NCI-H2081 treated with DMSO at 0.1 percent for 48 hours (cell line): ENCODE data around the gene RNF19B.
A peak's percentile ranks its signal among the peaks of the same experiment; 100 is the strongest.
"Not testable (repeated sequence)": the region's sequence is repeated elsewhere in the genome, so short reads cannot be mapped to it uniquely, and the experiment has no call there.

Source experiments
- DNase-seq: peaks from one replicate; lab custom pipeline; 2025; lab: John Stamatoyannopoulos, UW

Gene RNF19B

GRCh38 chr1:32992489-32993323 is 28.1 kb upstream of the RNF19B start:
- no peak for DNase-seq

- DNase-seq = no peak
Observed at GRCh38 chr1:32991819-32992488, 27.3 kb upstream of the RNF19B start.

- no peak for DNase-seq
Observed at GRCh38 chr1:32991386-32991785, 26.8 kb upstream of the RNF19B start.

- DNase-seq = no peak
Observed at GRCh38 chr1:32990887-32991286, 26.3 kb upstream of the RNF19B start.

GRCh38 chr1:32989160-32990050 is 24.8 kb upstream of the RNF19B start:
- no peak for DNase-seq

- DNase-seq = no peak
Observed at GRCh38 chr1:32988665-32989064, 24.1 kb upstream of the RNF19B start.

GRCh38 chr1:32985226-32985625 is 20.6 kb upstream of the RNF19B start:
- no peak for DNase-seq

- no peak for DNase-seq
Observed at GRCh38 chr1:32984455-32985171, 20.0 kb upstream of the RNF19B start.

- DNase-seq = no peak
Observed at GRCh38 chr1:32984090-32984454, 19.5 kb upstream of the RNF19B start.

GRCh38 chr1:32983020-32983419 is 18.4 kb upstream of the RNF19B start:
- no peak for DNase-seq

GRCh38 chr1:32981003-32981901 is 16.6 kb upstream of the RNF19B start:
- peak; percentile 8 for DNase-seq

GRCh38 chr1:32980080-32980479 is 15.5 kb upstream of the RNF19B start:
- DNase-seq = no peak

GRCh38 chr1:32978854-32979253 is 14.2 kb upstream of the RNF19B start:
- no peak for DNase-seq

GRCh38 chr1:32977546-32978087 is 13.0 kb upstream of the RNF19B start:
- DNase-seq = no peak

GRCh38 chr1:32975055-32975454 is 10.4 kb upstream of the RNF19B start:
- DNase-seq = not testable (repeated sequence)

- DNase-seq = not testable (repeated sequence)
Observed at GRCh38 chr1:32973458-32973857, 8.8 kb upstream of the RNF19B start.

- peak; percentile 30 for DNase-seq
Observed at GRCh38 chr1:32972814-32973428, 8.3 kb upstream of the RNF19B start.

- no peak for DNase-seq
Observed at GRCh38 chr1:32971576-32971975, 7.0 kb upstream of the RNF19B start.

- no peak for DNase-seq
Observed at GRCh38 chr1:32971156-32971555, 6.5 kb upstream of the RNF19B start.

- DNase-seq = no peak
Observed at GRCh38 chr1:32969566-32969965, 5.0 kb upstream of the RNF19B start.
